Measurements from ENCODE around the gene TP73. TPM values are rescaled to one million over a fixed set of nuclear protein-coding genes. Genes with fewer than 3 reads are reported as not detected.

Gene TP73
- total RNA-seq, 2 donors from 2014 or later, result not detected

DNA sequence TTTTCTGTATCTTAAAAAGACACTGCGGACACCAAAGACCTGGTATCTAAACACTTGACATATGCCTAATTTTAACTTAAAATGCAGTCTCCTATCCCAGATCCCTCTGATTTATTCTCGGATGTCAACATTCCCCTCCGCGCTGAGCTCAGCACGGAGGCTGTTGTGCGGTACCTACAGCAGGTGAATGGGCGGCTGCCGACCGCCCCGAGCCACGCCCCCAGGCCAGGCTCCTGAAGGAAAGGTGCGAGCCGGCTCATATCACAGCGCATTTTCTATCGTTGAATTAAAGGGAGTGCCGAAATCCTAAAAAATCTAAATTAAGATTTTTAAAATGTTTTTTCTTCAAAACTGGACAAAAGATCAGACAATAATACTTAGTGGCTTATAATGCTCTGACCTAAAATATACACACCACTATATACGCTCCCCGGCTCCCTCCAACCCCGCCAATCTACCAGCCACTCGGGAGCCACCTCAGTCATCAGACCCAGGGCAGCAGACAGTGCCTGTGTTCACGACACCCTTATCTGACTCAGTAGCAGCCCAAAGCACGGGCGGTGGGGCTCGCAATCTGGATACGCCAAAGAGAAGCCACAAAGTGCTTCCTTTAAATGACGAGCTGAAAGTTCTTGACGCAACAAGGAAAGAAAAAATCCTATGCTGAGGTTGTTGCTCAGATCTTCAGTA lies 6.5 kb upstream of the TP73 start:
- DNase-seq (ENCODE audit: low spot score) (no peak), ATAC-seq (ENCODE audit: insufficient number of reproducible peaks, low FRiP score, low read depth) (no peak)
- Histone ChIP-seq H3K27me3 (replicated peaks; ENCODE audit: insufficient read depth) (no peaks in the 10 kb centered on the region), H3K9me3 (no peaks in the 10 kb centered on the region), H3K4me3 (no peak overlapping the region), H3K36me3 (peaks cover 36% of the 10 kb centered on the region), H3K4me1 (ENCODE audit: control insufficient read depth in 1 of 2, low read depth in 2 of 2) (peaks cover 5 to 15% of the 10 kb centered on the region in 2 donors), H3K27ac (no peak overlapping the region)
- TF ChIP-seq, protein P1, sequence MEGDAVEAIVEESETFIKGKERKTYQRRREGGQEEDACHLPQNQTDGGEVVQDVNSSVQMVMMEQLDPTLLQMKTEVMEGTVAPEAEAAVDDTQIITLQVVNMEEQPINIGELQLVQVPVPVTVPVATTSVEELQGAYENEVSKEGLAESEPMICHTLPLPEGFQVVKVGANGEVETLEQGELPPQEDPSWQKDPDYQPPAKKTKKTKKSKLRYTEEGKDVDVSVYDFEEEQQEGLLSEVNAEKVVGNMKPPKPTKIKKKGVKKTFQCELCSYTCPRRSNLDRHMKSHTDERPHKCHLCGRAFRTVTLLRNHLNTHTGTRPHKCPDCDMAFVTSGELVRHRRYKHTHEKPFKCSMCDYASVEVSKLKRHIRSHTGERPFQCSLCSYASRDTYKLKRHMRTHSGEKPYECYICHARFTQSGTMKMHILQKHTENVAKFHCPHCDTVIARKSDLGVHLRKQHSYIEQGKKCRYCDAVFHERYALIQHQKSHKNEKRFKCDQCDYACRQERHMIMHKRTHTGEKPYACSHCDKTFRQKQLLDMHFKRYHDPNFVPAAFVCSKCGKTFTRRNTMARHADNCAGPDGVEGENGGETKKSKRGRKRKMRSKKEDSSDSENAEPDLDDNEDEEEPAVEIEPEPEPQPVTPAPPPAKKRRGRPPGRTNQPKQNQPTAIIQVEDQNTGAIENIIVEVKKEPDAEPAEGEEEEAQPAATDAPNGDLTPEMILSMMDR (IDR thresholded peaks at IDR 0.05), result no peak

DNA sequence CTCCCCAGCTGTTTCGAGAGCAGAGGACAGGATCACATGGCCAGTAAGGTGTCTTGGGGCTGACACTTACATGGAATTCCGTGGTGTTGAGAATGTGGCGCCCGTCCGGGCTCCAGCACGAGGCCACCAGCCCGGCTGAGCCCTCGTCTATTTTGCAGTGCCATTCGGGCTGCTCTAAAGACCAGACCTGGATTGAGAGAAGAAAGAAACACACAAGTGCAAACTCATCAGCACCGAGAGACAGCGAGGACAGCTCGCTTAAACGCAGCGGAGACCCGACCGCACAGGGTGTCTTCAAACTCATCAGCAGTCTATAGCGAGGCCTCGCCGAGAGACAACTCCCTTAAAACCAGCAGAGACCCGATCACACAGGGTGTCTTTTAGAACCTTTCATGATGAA lies 5.7 kb upstream of the TP73 start:
- no peaks in the 10 kb centered on the region for H3K9me3 ChIP-seq
- H3K4me3 ChIP-seq, result no peak overlapping the region
- peaks cover 34% of the 10 kb centered on the region for H3K36me3 ChIP-seq
- H3K27ac ChIP-seq, result no peak overlapping the region
- DNase-seq (ENCODE audit: low spot score) (no peak), ATAC-seq (ENCODE audit: insufficient number of reproducible peaks, low FRiP score, low read depth) (no peak)
- peaks cover 11 to 23% of the 10 kb centered on the region in 2 donors for H3K4me1 ChIP-seq (ENCODE audit: control insufficient read depth in 1 of 2, low read depth in 2 of 2)
- peaks cover 7% of the 10 kb centered on the region for H3K27me3 ChIP-seq (replicated peaks; ENCODE audit: insufficient read depth)
- TF ChIP-seq, protein P1 (IDR thresholded peaks at IDR 0.05), result no peak

DNA sequence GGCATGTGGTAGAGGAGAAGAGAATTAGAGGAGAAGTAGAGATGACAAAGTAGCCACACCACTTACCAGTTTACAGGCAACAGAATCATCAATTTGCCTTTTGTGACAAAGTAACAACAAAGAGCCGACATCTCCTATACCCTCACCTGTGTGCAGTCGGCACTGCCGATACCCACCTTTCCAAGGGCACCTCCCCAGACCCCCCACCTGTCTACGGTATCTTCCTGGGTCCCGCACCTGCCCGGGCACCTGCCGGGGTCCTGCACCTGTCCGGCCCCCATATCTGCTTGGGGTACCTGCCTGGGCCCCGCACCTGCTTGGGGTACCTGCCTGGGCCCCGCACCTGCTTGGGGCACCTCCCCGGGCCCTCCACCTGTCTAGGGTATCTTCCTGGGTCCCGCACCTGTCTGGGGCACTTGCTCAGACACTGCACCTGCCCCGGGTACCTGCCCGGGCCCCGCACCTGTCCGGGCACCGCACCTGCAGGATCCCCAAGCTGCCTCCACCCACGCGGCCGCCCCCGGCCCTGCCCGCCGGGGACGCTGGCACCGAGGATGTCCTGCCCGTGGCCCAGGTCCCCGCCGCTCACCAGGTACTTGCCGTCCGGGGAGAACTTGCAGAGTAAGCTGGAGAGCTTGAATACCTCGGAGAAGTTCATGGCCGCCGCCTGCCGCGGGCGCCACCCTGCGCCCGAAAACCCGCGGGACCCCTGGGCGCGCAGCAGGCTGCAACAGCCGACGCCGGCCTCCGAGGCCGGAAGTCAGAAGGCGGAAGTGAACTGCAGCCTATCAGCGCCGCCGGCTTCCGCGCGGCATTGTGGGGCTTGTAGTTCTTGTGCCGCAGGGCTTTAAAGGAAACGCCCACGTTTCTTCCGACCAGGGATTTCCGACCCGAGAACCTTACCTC lies 2.7 kb upstream of the TP73 start, which contains the start of gene WRAP73:
TSS of gene WRAP73 (minus strand) at position 762 of the 906 bp plus-strand sequence. CDS start at position 658, 104 bp downstream.
- Histone ChIP-seq H3K36me3 (peaks cover 25% of the 10 kb centered on the region), H3K27ac (no peak within 1 kb of the TSS), H3K27me3 (replicated peaks; ENCODE audit: insufficient read depth) (peaks cover 25% of the 10 kb centered on the region), H3K9me3 (no peaks in the 10 kb centered on the region), H3K4me1 (ENCODE audit: control insufficient read depth in 1 of 2, low read depth in 2 of 2) (peaks cover 17 to 36% of the 10 kb centered on the region in 2 donors), H3K4me3 (peak within 1 kb of the TSS; percentile 88)
- TF ChIP-seq, protein P1 (IDR thresholded peaks at IDR 0.05), result no peak
- DNase-seq (ENCODE audit: low spot score) (peak; percentile 69), ATAC-seq (ENCODE audit: insufficient number of reproducible peaks, low FRiP score, low read depth) (peak; percentile 87)

DNA sequence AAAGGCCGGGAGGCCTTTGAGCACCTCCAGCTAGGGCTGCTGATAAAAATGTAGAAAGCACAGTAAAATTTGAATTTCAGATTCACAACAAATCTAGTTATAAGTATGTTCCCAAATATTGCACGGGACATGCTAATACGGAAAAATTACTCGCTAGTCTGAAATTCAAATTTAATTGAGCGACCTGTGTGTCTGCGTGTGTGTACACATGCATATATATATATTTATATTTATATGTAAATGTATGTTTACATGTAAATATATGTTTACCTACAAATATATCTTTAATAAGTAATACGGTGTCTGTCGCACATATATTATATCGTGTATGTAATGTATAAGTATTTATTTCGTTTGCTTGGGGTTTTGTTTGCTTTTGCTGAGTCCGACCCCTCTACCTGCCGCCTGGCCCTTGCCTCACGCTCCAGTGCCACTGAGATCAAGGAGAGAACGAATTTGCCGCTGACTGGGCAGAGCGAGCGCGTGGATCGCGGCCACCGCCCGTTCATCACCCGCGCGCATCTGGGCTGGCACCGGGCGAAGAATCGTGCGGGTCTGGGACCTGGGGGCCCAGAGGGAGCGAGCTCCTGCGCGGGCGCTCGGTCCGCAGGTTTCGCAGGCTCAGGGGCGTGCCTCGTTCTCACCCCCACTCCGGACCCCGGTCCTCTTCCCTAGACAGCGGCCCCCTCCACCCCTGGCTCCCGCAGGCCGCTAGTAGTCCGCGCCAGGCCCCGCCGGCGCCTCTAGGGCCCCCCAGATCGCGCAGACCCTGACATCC lies 1.9 kb upstream of the TP73 start:
- ATAC-seq (ENCODE audit: insufficient number of reproducible peaks, low FRiP score, low read depth) (no peak), DNase-seq (ENCODE audit: low spot score) (no peak)
- Histone ChIP-seq H3K27me3 (replicated peaks; ENCODE audit: insufficient read depth) (peaks cover 25% of the 10 kb centered on the region), H3K36me3 (peaks cover 19% of the 10 kb centered on the region), H3K4me3 (peak overlapping the region; percentile 88), H3K4me1 (ENCODE audit: control insufficient read depth in 1 of 2, low read depth in 2 of 2) (peaks cover 17 to 36% of the 10 kb centered on the region in 2 donors), H3K9me3 (no peaks in the 10 kb centered on the region), H3K27ac (no peak overlapping the region)
- TF ChIP-seq, protein P1 (IDR thresholded peaks at IDR 0.05), result no peak

Measured in thoracic aorta (tissue), 2 donors.